VCaP (cell line): ENCODE results near the gene MED7.

Experiments
- H3K27ac ChIP-seq: fragments of 450-650 bp; 2 replicates; pipeline ENCODE4 v1.5.1; 2017
- TF ChIP-seq, protein P1 (sequence below): fragments of 450-650 bp; conservative IDR thresholded peaks from 2 replicates; pipeline ENCODE4 v1.5.1; 2017; ENCODE audit warnings: mild to moderate bottlenecking, moderate library complexity

The MED7 gene

DNA sequence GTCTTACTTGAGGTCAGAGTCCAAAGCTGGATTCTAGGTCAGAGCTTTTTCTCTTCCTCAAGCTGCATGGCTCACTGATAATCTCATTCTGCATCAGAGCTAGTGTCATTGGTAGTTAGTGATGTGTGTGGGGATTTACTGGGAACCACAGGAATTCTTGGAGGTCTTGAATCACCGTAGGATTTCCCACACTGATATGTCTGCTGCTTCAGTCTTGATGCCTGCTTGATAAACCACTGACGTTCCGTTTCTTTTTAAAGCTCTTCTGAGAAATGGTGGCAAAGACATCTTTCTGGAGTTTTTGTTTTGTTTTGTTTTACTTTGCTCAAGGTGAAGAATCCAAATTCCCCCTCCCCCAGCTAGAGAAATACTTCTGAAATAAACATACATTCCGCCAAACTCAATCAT is 24.6 kb upstream of the MED7 start:
- TF ChIP-seq, protein P1, sequence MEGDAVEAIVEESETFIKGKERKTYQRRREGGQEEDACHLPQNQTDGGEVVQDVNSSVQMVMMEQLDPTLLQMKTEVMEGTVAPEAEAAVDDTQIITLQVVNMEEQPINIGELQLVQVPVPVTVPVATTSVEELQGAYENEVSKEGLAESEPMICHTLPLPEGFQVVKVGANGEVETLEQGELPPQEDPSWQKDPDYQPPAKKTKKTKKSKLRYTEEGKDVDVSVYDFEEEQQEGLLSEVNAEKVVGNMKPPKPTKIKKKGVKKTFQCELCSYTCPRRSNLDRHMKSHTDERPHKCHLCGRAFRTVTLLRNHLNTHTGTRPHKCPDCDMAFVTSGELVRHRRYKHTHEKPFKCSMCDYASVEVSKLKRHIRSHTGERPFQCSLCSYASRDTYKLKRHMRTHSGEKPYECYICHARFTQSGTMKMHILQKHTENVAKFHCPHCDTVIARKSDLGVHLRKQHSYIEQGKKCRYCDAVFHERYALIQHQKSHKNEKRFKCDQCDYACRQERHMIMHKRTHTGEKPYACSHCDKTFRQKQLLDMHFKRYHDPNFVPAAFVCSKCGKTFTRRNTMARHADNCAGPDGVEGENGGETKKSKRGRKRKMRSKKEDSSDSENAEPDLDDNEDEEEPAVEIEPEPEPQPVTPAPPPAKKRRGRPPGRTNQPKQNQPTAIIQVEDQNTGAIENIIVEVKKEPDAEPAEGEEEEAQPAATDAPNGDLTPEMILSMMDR = no peak
- no peak overlapping the region for H3K27ac ChIP-seq

DNA sequence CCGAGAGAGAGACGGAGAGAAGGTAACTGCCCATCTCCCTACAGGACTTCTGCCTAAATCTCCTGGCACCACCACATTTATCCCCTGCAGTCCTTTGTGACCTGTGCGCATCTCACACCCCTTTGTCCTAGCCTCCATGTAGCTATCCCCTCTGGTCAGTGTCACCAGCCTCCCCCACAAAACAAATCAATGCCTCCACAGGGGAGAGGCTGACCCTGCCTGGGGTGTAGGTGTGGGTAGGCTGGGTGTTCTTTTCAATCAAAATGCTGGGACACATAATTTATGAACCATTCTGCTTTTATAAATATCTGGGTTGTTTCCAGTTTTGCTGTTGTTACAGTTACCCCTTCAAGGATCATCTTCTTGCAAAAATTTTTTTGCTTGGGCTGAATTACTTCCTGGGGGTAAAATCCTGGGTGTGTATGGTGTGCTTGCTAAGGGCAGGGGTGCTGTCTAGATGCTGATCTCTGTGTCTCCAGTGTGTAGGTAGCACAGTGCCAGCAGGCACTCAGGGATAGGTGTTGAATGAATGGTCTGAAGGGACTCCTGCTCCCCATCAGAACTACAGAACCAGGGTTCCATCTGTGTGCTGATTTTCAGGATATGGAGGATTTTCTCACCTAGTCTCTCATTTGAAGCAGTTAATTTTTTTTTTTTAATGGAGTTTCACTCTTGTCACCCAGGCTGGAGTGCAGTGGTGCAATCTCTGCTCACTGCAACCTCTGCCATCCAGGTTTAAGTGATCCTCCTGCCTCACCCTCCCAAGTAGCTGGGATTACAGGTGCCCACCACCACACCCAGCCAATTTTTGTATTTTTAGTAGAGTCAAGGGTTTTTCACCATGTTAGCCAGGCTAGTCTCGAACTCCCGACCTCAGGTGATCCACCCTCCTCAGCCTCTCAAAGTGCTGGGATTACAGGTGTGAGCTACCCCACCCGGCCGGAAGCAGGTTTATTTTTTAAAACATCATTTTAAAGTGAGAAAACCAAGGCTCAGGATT is 23.8 kb upstream of the MED7 start, which contains the start of gene GARIN3:
TSS of gene GARIN3 (minus strand) at position 51 of the 1,000 bp plus-strand sequence. CDS start 96 bp downstream, outside the sequence.
- TF ChIP-seq, protein P1 = no peak
- no peak within 1 kb of the TSS for H3K27ac ChIP-seq

DNA sequence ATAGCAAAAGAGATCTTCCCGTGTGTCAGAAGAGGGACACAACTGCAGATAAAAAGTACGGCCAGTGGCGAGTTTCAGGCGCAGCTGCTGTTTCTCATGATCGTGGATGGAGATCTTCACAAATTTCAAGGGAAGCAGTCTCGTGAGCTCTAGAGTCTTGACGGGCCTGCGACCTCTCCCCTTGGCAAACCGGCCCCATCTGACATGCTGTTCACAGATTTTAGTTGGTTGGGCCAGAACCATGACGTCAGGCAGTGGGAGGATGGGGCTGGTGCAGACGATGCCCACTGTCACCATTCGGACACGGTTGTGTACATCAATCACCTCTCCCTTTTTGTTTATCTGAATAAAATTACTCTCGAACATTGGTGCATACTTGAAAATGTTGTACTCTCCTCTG is 23.0 kb upstream of the MED7 start:
- TF ChIP-seq, protein P1 = no peak

DNA sequence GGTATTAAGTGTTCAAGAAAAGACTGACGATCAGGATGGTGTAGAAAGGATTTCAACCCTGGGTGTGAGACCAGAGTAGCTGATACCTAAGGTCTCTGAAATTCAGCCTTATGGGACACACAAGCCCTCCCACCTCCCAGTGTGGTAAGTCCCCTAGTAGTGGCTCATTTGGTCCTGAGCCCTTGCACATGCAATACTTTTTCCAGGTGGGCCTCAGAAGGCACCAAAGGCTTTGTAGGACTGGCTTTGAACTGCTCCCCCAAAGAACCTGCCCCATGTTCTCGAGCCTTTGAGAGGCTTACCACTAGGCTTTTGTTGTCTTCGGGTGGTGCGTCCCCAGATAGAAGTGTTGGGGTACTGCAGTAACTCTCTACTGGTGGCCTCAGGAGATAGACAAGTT is 22.6 kb upstream of the MED7 start:
- TF ChIP-seq, protein P1 = no peak
- H3K27ac ChIP-seq = no peak overlapping the region

More for the DNA sequence above, 23.0 kb upstream of the MED7 start:
- H3K27ac ChIP-seq = no peak overlapping the region

DNA sequence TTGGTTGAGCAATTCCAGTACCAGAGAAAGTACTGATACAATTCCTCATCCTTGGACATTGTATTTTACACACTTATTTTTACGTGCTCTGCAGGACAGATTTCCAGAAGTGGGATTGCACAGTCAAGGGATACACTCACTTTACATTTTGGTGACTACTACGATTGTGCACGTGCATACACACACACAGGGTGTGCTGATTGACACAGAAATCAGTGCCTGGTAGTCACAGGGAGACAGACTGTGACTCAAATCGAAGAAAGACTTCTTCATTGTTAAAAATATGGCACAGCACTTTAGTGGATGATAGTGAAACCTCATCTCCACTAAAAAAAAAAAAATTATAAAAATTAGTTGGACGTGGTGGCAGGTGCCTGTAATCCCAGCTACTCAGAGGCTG is 21.9 kb upstream of the MED7 start:
- TF ChIP-seq, protein P1 = no peak
- H3K27ac ChIP-seq = no peak overlapping the region

DNA sequence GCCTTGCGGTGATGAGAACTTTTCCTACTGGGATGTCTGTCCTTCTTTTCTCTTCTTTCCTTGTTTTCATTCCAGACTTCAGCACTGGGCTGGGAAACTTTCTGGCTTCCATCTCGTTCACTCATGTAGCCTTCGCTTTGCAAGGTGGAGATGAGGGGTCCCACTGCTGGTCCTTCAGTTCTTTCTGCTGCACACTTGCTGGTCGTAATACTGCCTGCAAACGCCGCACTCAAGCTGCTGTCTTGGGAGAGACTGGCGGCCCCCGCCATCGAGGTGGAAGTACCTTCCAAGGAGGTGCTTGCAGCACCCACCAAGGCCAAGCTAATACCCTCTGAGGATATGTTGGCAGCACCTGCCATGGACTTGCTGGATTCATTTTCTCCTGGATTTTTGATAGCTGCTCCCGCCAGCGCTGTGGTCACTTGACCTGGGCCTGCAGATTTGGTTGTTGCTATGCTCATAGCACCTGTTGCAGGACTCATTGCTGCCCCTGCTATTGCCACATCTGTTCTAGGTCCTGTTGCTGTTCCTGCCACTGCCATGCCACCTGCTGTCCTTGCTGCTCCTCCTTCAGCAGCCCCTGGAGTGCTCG is 20.4 kb upstream of the MED7 start:
- no peak overlapping the region for H3K27ac ChIP-seq
- TF ChIP-seq, protein P1 = no peak

DNA sequence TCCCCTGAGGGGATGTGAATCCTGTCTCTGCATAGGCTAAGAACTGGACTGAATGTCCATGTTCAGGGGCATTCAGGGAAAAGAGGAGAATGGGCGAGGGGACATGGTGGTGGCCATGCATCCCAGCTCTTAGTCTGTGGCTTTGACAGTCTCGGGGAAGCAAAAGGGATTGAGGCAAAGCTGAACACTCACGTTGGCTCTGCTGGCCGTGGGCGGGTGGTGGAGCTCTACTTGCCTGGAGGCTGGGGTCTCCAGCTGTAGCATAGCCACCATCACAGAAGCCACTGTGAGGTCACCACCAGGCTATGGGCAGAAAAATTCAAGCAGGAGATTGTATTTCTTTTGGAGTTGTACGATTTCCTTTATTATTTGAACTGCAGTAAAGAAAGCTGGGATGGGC is 19.3 kb upstream of the MED7 start:
- TF ChIP-seq, protein P1 = no peak
- no peak overlapping the region for H3K27ac ChIP-seq
